Prostate gland (tissue), 2 donors: ENCODE measurements around the gene TNFAIP8. TPM values are rescaled to one million over a fixed set of nuclear protein-coding genes. Genes with fewer than 3 reads are reported as not detected.
"Not testable (repeated sequence)": the region's sequence is repeated elsewhere in the genome, so short reads cannot be mapped to it uniquely, and the experiment has no call there.

Experiments
- DNase-seq: peaks from one replicate; pipeline ENCODE4 v3.0.0-alpha.2; 2019; ENCODE audit warnings: low spot score
- H3K27ac ChIP-seq, 2 donors: fragments of 200-600 bp; sonication (generic); 2 replicates each; pipeline ENCODE4 v1.5.1; 2017 to 2019
- H3K27me3 ChIP-seq: fragments of 200-600 bp; sonication (generic); replicated peaks from 2 replicates; pipeline ENCODE4 v1.5.1; 2019; ENCODE audit not compliant: insufficient read depth
- H3K36me3 ChIP-seq, 2 donors: fragments of 200-600 bp; sonication (generic); 1 replicate in 1 of 2; 2 replicates in 1 of 2; pipeline versions ENCODE4 v1.5.1 to v1.8.1; 2017 to 2019
- H3K4me1 ChIP-seq: fragments of 200-600 bp; sonication (generic); replicated peaks from 2 replicates; pipeline ENCODE4 v1.5.1; 2019
- H3K4me3 ChIP-seq, 2 donors: fragments of 200-600 bp; sonication (generic); 2 replicates each; pipeline ENCODE4 v1.5.1; 2017 to 2019
- H3K9me3 ChIP-seq: fragments of 200-600 bp; sonication (generic); 2 replicates; pipeline ENCODE4 v1.5.1; 2017
- POLR2A ChIP-seq: fragments of 450-650 bp; IDR thresholded peaks from one replicate; pipeline ENCODE4 v1.6.1; 2016; ENCODE audit warnings: antibody characterized with exemption, mild to moderate bottlenecking
- POLR2AphosphoS5 ChIP-seq: sonication (generic); formaldehyde crosslinking; IDR thresholded peaks from one replicate; pipeline ENCODE4 v1.6.1; 2017; ENCODE audit warnings: antibody characterized with exemption
- WGBS: methylation state at CpG from one replicate; pipeline ENCODE4 v1.1.5; 2018; 5-methylcytosine and 5-hydroxymethylcytosine counted together
- intact Hi-C: fragments of 100-400 bp; cut with DNase I; formaldehyde crosslinking; loops from one replicate; pipeline ENCODE4 v1.14.2; 2022
- total RNA-seq, 2 donors: library from RNA; depleted of rRNA; stranded (reverse); fragments of >200 nt; gene quantifications; one replicate each; pipeline ENCODE4 v1.1.0, GENCODE V29; 2016
- TF ChIP-seq, protein P1 (sequence below), 4 experiments: fragments of 200-600 bp in 2 of 4; fragments of 450-650 bp in 2 of 4; sonication (generic) in 2 of 4; IDR thresholded peaks; 1 replicate in 3 of 4; 2 replicates in 1 of 4; pipeline ENCODE4 v1.5.1; 2016 to 2019; ENCODE audit warnings: antibody characterized with exemption in 4 of 4, mild to moderate bottlenecking in 2 of 4, moderate library complexity in 2 of 4

Gene TNFAIP8
- total RNA-seq, 2 donors from 2014 or later = 21.6 to 40.0 TPM

GRCh38 chr5:119410448-119411159 is 54.8 kb downstream of the TNFAIP8 start:
- H3K4me3 ChIP-seq = no peak overlapping the region
- H3K4me1 ChIP-seq = no peaks in the 10 kb centered on the region
- TF ChIP-seq, protein P1, sequence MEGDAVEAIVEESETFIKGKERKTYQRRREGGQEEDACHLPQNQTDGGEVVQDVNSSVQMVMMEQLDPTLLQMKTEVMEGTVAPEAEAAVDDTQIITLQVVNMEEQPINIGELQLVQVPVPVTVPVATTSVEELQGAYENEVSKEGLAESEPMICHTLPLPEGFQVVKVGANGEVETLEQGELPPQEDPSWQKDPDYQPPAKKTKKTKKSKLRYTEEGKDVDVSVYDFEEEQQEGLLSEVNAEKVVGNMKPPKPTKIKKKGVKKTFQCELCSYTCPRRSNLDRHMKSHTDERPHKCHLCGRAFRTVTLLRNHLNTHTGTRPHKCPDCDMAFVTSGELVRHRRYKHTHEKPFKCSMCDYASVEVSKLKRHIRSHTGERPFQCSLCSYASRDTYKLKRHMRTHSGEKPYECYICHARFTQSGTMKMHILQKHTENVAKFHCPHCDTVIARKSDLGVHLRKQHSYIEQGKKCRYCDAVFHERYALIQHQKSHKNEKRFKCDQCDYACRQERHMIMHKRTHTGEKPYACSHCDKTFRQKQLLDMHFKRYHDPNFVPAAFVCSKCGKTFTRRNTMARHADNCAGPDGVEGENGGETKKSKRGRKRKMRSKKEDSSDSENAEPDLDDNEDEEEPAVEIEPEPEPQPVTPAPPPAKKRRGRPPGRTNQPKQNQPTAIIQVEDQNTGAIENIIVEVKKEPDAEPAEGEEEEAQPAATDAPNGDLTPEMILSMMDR (IDR thresholded peaks at IDR 0.05) = no peak
- TF ChIP-seq POLR2AphosphoS5 (no peak), POLR2A (no peak)
- no peaks in the 10 kb centered on the region for H3K27me3 ChIP-seq
- no peak overlapping the region for H3K27ac ChIP-seq
- 90% methylated on average over 4 of the region's 4 CpGs for WGBS
- intact Hi-C loops = loop anchor here (5.0 to 10.0 kb wide), 2 partner anchors 53 to 386 kb away; partner anchors contain the start of gene TNFAIP8
- H3K9me3 ChIP-seq = no peaks in the 10 kb centered on the region
- no peaks in the 10 kb centered on the region for H3K36me3 ChIP-seq
- no peak for DNase-seq

DNA sequence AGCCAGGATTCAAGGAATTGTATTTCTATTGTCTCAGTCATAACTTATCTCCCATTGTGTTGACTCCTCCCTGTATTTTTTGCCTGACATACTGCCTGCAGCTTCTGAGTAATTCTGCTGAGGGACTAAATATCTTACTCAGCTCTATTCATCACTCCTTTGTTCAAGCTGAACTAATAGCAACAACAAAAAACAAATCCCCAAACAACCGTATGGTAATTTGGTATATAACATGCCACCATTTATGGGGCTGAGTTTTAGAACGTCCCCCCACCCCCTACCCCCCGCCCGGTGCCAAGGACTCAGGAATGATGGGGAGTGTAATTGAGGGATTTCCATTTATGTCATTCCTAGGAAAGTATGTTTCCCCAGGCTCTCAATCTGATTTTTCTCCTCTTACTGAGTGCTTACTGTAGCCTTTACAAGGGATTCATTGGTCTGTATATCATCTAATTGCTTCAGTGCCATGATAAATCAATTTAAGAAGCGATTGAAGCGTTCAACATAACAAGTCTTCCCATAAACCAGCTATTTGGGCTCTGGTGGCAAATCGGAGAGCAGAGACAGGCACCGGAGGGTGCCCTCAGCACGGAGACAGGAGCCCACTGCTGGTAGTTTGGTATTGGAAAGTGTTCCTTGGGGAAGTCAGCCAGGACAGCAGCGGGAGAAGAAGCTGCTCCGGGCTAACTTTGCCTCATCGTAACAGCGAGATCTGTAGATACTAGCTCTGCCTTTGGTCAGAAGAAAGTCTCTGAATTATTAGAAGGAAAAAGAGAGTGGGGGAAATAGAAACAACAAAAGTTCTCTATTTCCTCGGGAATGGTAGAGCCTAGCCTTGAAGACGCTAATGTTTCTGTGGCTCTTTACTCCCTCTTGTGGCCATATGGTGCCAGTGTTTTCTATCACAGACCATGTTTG is 55.8 kb downstream of the TNFAIP8 start:
- TF ChIP-seq POLR2AphosphoS5 (peak; percentile 57), POLR2A (no peak)
- TF ChIP-seq, protein P1 (IDR thresholded peaks at IDR 0.05) = peak; percentile 91 to 96 (median 94)
- WGBS = 8% methylated on average over 15 of the region's 15 CpGs

DNA sequence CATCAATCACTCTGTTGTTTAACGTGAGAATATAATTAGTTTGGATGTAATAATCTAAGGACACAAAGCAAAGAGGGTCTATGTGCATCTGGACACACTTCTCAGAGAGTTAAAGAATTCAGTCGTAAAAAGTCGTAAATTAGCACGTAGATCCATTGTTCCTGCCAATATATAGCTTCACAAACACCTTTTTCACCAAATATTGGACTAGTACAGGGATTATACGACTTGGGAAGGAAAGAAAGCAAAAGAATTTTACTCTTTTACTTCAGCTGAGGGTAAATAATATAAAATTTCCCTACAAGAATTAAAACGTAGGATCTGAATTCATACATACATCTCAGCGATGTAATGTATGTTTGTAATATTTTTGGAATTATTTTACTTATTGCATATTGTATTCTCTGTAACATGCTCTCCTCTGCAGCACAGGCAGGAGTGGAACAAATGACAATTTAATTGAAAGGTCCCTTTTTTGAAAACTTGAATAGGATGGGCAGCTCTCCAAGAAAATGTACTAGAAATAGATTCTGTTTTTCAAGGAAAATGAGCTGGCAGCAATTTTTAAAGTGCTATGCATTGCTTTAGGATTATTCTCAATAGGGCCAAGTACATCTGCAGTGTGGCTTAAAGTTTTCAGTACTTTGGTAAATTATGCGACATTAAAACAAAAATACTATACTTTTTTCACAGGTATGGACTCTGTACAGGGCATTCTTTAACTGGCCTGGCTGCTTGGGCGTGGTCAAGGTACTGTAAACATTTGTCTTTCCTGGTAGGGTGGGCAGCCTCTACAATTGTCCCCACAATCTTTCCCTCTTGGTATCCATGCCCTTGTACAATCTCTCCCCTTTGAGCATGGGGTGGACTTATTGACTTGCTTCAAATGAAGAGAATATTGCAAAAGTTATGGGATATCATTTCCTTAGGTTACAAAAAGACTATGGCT is 56.7 kb downstream of the TNFAIP8 start:
- WGBS = 35% methylated on average over 9 of the region's 9 CpGs

More for the DNA sequence above, 55.8 kb downstream of the TNFAIP8 start:
- Histone ChIP-seq H3K36me3 (no peaks in the 10 kb centered on the region), H3K9me3 (no peaks in the 10 kb centered on the region), H3K27me3 (no peaks in the 10 kb centered on the region), H3K27ac (peak overlapping the region; percentile 66 to 70), H3K4me1 (no peaks in the 10 kb centered on the region), H3K4me3 (peak overlapping the region; percentile 19 to 39)
- intact Hi-C loops = loop anchor here (1.0 to 10.0 kb wide), 4 partner anchors 54 to 423 kb away; partner anchors contain the start of genes DTWD2 and TNFAIP8
- DNase-seq = peak; percentile 66

DNA sequence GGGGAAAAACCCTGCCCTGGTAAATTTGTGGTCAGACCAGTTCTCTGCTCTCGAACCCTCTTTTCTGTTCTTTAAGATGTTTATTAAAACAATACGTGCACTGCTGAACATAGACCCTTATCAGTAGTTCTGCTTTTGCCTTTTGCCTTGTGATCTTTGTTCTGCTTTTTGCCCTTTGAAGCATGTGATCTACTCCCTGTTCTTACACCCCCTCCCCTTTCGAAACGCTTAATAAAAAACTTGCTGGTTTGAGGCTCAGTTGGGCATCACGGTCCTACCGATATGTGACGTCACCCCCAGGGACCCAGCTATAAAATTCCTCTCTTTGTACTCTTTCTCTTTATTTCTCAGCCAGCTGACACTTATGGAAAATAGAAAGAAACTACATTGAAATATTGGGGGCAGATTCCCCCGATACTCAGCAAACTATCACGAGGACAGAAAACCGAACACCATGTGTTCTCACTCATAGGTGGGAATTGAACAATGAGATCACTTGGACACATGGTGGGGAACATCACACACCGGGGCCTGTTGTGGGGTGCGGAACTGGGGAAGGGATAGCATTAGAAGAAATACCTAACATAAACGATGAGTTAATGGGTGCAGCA is 58.4 kb downstream of the TNFAIP8 start:
- not testable (repeated sequence) for H3K4me3 ChIP-seq, H3K27ac ChIP-seq, DNase-seq, H3K9me3 ChIP-seq, H3K36me3 ChIP-seq, H3K27me3 ChIP-seq, H3K4me1 ChIP-seq
- intact Hi-C loops = loop anchor here (5.0 to 10.0 kb wide), 2 partner anchors 57 to 389 kb away; partner anchors contain the start of gene TNFAIP8
- 83% methylated on average over 13 of the region's 13 CpGs for WGBS

More for the DNA sequence above, 56.7 kb downstream of the TNFAIP8 start:
- TF ChIP-seq POLR2A (no peak), POLR2AphosphoS5 (no peak)
- TF ChIP-seq, protein P1 (IDR thresholded peaks at IDR 0.05) = no peak
- no peaks in the 10 kb centered on the region for H3K9me3 ChIP-seq
- peak overlapping the region; percentile 19 to 39 for H3K4me3 ChIP-seq
- H3K4me1 ChIP-seq = no peaks in the 10 kb centered on the region
- H3K27me3 ChIP-seq = no peaks in the 10 kb centered on the region
- H3K36me3 ChIP-seq = no peaks in the 10 kb centered on the region
- DNase-seq = no peak
- intact Hi-C loops = loop anchor here (1.0 to 10.0 kb wide), 4 partner anchors 55 to 424 kb away; partner anchors contain the start of genes DTWD2 and TNFAIP8
- H3K27ac ChIP-seq = peak overlapping the region in 1 of 2 donors; percentile 70
